ENCODE results near the gene LRRC3C.

- TF ChIP-seq EZH2 (optimal IDR thresholded peaks at IDR 0.05; ENCODE audit: low read depth, low read length) (no peak), EZH2phosphoT487 (IDR thresholded peaks at IDR 0.05; ENCODE audit: low read length) (no peak)
Observed at GRCh38 chr17:39946551-39947330, 19.2 kb downstream of the LRRC3C start.

Data from MM.1S (cell line).